22Rv1 (cell line): Measurements from ENCODE around the gene TMIGD2.

ENCODE experiments used
- H3K27ac ChIP-seq: fragments of 450-650 bp; 2 replicates; pipeline ENCODE4 v1.5.1; 2017
- CTCF ChIP-seq: fragments of 450-650 bp; IDR thresholded peaks from 2 replicates; pipeline ENCODE4 v1.5.1; 2017; ENCODE audit warnings: mild to moderate bottlenecking
- ZFX ChIP-seq: fragments of 450-650 bp; IDR thresholded peaks from 2 replicates; pipeline ENCODE4 v1.6.1; 2017; ENCODE audit warnings: antibody characterized with exemption, borderline replicate concordance

The TMIGD2 gene

GRCh38 chr19:4329858-4330257, 27.7 kb upstream of the TMIGD2 start:
- peak overlapping the region; percentile 81; the same call in 1 of the 2 replicates for H3K27ac ChIP-seq
- no peak for TF ChIP-seq CTCF
- no peak for TF ChIP-seq ZFX

- peak overlapping the region; percentile 81 for H3K27ac ChIP-seq
Measured at GRCh38 chr19:4328991-4329681, 26.9 kb upstream of the TMIGD2 start.

- TF ChIP-seq CTCF (no peak), ZFX (no peak)
- H3K27ac ChIP-seq = peak overlapping the region; percentile 81
Measured at GRCh38 chr19:4328243-4328990, 26.2 kb upstream of the TMIGD2 start.

GRCh38 chr19:4327877-4328242, 25.7 kb upstream of the TMIGD2 start:
- no peak for TF ChIP-seq CTCF
- no peak for TF ChIP-seq ZFX
- peak overlapping the region; percentile 81 for H3K27ac ChIP-seq

GRCh38 chr19:4327252-4327876, 25.2 kb upstream of the TMIGD2 start:
- TF ChIP-seq ZFX (no peak), CTCF (no peak)
- H3K27ac ChIP-seq = peak overlapping the region; percentile 81

- TF ChIP-seq ZFX = no peak
- TF ChIP-seq CTCF = no peak
- peak overlapping the region; percentile 81 for H3K27ac ChIP-seq
Measured at GRCh38 chr19:4326837-4327251, 24.7 kb upstream of the TMIGD2 start.

- TF ChIP-seq CTCF (no peak), ZFX (no peak)
- peak overlapping the region; percentile 81; the same call in 1 of the 2 replicates for H3K27ac ChIP-seq
Measured at GRCh38 chr19:4326215-4326836, 24.1 kb upstream of the TMIGD2 start.
